Activated T-cell treated with anti-CD3 and anti-CD28 coated beads for 48 hours (primary cell): Measurements from ENCODE around the gene NSFL1C.
"Not testable (repeated sequence)": the region's sequence is repeated elsewhere in the genome, so short reads cannot be mapped to it uniquely, and the experiment has no call there.

Experiments used
- DNase-seq: peaks from one replicate; pipeline ENCODE4 v3.0.0-alpha.2; 2020; ENCODE audit warnings: low read depth

NSFL1C gene

DNA sequence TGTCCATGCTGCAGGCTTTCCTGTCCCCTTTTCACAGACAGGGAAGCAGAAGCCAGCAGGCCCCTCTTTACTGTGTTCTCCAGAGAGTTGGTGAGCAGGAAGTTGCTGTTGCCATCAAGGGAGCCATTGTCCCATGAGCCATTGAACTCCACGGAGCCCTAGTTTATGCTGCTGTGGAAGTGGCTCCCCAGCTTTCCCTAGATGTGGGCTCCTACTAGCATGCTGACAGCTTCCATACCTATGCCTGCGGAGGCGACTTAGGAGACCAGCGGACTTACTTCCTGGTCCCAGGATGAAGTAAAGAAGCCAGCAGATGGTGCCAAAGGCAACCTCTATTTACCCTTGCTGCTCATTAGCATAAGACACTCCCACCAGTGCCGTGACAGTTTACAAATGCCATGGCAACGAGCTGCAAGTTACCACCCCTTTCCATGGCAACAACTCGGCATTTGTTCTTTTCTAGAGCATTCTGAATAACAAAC, 43.0 kb downstream of the NSFL1C start:
- no peak for DNase-seq

DNA sequence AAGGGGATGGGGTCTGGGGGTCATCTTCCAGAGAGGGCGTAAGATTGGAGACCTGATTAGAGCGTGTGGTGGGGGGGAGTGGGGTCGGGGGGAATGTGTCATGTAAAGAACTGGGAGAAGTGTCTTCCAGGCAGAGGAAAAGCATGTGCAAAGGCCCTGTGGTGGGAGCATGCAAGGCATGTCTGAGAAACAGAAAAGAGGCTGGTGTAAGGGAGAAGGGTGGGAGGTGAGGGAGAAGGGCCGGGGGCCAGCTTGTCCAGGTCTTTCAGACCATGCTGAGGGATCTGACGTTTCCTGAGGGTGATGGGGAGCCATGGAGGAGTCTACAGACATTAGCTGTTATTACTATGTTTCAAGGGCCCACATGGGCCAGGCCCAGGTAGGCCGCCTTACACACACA, 43.4 kb downstream of the NSFL1C start:
- DNase-seq, result no peak

DNA sequence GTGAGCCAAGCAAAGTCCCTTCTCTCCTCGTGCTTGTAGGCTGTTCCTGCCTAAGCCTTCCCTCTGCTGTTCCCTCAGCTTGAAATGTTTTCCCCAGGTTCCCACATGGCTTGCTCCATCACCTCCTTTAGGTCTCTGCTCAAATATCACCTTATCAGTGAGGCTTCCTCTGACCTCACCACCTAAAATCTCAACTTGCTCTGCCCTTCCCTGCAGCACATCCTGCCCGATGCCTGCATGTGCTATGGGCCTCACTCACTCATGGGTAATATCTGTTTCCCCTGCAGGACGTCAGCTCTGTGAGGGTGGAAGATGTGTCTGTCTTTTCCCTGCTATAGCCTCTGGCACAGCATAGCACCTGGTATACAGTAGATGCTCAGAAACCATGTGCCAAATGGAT, 43.9 kb downstream of the NSFL1C start:
- DNase-seq, result no peak

DNA sequence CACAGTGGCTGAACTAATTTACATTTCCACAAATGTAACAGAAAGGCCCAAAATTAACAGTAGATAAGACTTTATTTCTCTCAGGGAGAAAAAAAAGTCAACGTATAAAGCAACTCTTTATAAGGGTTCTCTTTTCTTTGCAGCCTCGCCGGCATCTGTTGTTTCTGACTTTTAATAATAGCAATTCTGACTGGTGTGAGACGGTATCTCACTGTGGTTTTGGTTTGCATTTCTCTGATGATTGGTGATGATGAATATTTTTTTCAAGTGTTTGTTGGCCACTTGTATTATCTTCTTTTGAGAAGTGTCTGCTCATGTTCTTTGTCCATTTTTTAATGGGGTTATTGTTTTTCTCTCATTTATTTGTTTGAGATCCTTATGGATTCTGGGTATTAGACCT, 46.6 kb downstream of the NSFL1C start:
- no peak for DNase-seq

DNA sequence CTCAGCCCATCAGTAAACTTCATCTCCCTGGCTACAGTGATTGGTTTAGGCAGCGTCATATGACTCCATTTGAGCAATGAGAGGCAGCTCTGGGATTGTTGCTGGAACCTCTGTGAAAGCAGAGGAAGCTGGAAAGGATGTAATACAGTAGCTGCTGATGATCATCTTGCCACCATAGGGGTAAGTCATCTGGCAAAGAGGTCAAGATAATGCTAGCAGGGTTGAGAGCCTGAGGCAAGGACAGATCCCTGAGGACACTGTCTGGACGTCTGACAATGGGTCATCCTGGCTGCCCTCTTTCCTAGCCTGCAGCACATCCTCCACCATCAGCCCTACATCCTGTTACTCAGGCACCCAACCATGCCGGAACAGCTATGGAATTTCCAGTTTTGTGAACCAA, 48.3 kb downstream of the NSFL1C start:
- no peak for DNase-seq

DNA sequence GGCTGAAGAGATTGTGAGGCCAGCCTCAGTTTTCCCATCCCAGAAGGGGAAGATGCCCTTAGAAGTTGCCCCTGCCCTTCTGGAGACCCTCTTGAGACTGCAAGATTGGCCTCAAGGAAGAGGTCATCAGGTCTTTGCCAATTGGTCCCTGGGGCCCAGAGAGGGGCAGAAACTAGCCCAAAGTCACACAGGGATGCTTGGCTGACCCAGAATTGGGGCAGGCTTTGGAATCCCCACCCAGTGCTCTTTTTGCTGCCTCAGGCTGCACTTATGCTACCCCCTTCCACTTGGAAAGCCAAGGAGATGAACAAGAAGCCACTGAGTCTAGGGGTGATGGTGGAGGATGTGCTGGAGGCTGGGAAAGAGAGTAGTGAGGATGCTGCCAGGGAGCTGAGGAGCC, 48.9 kb downstream of the NSFL1C start:
- no peak for DNase-seq

DNA sequence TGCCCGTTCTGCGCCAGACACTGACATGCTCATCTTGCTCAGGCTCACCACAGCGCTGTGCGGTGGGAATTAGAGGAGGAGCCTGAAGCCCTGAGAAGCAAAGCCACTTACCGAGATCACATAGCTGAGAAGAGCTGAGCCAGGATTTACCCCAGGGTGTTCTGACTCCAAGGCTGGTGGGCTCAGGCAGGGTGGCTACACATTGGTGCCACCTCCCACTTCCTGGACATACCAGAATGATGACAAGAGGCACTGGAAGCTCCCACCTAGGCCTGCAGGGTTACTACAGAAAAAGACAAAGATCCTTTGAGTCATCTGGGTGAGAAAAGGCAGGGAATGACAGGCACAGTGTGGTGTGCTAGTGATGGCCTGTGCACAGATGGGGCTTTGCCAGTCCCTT, 49.4 kb downstream of the NSFL1C start:
- no peak for DNase-seq

DNA sequence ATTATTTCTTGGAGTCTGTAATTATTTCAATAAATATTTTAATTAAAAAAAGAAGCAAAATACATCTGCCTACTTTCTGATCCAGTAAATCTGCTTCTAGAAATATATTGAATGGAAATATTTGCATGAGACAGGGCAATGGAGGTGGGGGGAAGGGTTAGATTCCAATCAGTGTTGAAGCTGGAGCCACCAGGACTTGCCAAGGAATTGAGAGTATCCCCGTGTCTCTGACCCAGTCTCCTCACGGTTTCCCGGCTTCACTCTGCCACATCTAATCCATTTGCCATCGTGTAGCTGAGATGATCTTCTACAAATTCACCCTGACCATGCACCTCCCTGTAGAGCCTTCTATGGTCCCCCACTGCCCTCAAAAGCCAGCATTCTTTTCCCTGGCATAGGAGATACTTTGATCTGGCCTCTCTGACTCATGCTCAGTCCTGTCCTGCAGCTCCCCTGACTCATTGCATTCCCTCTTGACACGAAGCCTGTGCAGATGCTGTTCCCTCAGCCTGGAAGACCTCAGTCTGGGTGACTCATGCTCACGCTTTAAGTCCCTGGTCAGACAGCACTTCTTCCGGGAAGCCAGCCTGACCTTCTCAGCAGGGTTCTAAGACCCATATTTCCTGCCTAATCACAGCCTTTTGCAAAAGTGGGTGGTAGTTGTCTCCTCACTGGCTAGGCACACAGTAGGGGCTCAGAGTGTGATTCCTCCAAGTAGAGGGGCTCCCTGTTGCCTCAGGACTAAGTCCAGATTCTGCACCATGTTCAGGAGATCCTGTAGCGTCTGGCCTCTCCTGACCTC, 50.8 kb downstream of the NSFL1C start:
- DNase-seq, result no peak

DNA sequence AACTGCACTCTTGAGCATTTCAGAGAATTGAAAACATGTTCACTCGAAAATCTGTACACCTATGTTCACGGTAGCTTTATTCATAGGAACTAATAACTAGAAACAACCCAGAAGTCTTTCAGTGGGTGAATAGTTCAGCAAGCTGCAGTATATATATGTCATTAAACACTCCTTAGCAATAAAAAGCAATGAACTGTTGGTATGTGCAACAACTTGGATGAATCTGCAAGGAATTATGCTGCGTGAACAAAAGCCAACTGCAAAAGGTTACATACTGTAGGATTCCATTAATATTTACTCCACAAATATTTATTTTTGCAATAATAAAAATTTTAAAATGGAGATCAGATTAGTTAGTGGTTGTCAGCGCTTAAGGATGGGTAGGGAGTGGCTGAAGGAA, 51.7 kb downstream of the NSFL1C start:
- DNase-seq, result no peak

DNA sequence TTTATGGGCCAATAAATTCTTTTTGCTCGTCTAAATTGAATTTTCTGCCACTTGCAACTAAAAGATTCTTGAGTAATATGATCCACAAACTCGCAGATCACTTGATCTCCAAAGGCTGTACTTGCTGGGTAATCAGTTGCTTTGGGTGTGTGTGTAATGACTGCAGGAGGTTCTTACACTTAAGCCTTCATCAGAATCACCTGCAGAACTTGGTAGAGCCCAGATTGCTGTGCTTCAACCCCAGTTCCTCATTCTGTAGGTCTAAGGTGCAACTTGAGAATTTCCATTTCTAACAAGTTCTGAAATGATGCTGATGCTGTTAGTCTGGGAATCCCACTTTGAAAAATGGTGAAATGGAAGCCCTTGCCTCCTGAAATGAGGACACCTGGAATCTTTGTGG, 60.8 kb downstream of the NSFL1C start:
- no peak for DNase-seq

DNA sequence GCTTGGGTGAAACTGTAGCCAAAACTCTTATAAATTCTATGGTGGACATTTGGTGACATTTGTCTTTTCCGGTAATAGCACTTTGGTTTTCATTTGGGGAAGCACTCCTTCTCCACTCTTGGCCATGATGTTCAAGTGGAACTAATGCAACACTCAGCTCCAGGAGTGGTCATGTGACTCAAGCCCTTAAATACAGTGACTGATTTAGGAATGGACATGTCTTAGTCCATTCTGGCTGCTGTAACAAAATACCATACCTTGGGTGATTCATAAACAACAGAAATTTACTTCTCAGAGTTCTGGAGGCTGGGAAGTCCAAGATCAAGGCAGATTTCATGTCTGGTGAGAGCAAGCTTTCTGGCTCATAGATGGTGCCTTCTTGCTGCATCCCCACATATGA, 63.0 kb downstream of the NSFL1C start:
- DNase-seq, result no peak

DNA sequence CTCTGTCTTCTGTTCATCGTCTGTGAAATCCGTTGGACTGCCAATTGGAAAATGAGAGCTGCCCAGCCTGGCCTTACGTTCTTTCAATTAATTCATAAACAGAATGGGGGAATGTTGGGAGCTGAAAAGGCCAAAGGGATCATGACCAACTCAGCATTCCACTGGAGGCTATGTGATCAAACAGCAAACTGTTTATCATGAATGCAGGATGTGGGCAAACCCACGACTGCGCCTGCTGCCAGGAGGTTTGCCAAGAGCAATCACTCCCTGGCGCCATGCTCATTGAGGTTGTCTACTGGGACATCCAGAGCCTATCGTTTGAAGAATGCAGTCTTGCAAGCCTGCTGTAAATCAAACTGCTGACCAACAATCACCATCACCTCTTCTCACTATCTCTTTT, 64.5 kb downstream of the NSFL1C start:
- no peak for DNase-seq

DNA sequence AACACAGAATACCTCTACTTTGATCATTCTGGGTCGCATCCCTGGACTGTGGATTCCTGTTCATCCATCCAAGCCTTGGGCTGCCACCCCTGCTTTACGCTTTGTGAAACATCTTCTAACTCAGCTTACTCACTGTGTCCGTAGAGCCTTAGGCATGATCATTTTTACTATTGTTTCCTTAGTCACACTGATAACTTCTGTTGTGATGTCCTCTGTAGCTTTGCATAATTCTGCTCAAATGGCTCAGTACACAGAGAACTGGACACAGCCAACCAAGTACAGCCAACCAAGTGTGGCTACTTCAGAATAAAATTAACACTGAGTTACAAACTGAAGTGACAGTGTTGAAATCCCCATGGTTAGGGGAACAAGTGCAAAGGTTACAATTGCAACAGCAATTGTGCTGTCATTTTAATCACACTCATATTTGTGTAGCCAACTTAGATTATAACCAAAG, 65.2 kb downstream of the NSFL1C start:
- no peak for DNase-seq

DNA sequence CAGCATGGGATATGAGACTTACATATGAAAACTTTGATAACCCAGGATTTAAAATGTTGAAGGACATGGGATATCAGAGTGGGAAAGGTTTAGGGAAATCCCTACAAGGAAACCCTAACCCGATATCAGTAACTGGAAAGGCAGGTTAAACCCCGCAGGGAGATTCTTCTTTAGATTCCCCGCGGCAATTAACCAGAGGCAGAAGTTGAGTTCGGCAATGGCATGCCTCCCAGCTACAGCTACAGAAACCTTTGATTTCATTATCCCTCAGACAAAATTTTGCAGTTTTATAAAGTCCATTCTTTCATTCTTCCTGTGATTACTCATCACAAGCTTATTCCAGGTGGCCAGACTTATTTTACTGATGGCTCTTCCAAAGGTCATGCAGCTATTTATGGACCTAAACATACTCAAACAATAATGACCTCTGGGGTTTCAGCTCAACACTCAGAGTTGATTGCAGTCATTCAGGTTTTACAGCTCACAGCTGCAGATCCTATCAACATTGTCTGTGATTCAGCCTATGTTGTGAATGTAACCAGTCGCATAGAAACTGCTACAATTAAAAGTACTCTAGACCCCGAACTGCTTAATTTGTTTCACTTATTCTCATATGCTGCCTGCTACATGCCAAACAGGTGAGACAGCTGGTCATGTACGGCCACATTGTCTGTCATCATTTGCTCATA, 66.8 kb downstream of the NSFL1C start:
- not testable (repeated sequence) for DNase-seq

DNA sequence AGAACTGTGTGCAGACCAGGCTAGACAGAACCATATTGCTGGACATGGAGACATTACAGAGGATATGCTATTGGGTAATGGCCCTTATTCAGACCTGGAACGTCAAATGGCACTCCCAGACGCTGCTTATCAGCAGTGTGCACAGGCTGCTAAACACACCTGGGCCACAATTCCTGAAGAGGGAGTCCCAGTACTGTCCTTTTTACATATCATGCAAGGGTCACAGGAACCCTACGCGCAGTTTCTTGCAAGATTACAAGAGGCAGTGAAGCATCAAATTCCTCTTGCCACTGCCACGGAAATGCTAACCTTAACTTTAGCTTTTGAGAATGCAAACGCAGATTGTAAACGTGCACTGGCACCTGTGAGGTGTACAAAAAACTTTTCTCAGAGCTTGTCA, 68.5 kb downstream of the NSFL1C start:
- DNase-seq, result not testable (repeated sequence)

DNA sequence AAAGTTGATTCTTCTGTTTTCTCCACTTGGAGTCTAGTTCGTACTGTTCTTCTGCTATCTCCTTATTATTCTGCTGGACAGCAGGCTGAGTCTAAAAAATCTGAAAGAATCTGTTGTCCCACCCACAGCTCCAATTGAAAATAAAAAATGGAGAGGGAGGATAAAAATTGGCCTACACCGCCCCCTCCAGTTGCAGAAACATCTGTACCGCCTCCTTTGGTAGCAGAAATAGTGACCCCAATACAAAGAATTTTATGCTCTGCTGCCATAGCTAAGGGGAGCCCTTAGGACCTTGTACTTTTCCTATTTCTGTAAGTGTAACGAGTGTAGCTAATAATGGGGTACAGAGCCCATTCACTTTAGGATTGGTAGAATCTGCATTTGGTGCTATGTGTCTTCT, 68.9 kb downstream of the NSFL1C start:
- DNase-seq, result no peak

DNA sequence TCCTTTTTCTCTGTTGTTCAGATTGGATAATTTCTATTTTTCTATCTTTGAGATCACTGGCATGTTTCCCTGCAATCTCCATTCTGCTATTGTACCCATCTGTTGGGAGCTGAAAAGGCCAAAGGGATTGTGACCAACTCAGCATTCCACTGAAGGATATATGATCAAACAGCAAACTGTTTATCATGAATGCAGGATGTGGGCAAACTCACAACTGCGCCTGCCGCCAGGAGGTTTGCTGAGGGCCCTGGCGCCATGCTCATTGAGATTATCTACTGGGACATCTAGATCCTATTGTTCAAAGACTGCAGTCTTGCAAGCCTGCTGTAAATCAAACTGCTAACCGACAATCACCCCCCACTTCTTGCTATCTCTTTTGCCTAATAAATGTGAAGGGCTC, 69.9 kb downstream of the NSFL1C start:
- no peak for DNase-seq

DNA sequence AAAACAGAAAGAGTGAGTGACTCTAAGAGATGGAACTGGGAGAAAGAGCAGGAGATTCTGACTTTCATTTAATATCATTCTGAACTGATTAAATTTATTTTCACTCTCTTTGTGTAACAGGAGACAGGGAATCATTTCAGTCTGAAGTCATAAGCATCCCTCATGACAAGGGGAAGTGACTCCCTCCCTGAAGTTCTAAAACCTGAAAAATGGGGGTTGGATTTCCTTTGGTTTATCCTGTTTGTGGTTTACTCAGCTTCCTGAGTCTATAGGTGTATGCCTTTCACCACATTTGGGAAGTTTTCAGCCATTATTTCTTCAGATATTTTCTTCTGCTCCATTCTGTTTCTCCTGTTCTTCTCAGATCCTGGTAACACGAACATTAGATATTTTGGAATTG, 70.4 kb downstream of the NSFL1C start:
- no peak for DNase-seq

DNA sequence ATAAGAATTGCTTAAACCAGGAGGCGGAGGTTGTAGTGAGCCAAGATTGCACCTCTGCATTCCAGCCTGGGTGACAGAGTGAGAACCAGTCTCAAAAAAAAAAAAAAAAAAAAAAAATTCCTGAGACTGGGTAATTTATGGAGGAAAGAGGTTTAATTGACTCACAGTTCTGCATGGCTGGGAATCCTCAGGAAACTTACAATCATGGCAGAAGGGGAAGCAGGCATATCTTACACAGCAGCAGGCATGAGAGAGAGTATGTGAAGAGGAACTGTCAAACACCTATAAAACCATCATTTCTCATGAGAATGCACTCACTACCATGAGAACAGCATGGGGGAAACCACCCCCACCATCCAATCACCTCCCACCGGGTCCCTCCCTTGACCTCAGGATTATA, 72.0 kb downstream of the NSFL1C start:
- DNase-seq, result no peak

DNA sequence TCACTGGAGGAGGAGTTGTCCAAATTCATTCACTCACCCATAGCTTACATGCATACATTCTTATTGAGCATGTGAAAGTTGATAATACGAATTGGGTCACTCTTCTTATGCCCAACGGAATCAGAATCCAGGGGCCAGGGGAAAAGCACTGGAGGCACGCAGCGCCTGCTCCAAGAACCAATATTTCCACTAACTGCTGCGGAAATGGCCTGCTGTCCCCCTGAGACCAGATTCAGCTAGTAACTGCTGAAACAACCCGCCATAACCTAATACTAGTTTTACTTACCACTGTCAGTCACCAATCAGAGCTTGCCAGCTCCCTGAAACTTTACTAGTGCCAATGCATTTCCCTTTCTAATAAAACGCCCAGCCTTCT, 73.2 kb downstream of the NSFL1C start:
- DNase-seq, result no peak

DNA sequence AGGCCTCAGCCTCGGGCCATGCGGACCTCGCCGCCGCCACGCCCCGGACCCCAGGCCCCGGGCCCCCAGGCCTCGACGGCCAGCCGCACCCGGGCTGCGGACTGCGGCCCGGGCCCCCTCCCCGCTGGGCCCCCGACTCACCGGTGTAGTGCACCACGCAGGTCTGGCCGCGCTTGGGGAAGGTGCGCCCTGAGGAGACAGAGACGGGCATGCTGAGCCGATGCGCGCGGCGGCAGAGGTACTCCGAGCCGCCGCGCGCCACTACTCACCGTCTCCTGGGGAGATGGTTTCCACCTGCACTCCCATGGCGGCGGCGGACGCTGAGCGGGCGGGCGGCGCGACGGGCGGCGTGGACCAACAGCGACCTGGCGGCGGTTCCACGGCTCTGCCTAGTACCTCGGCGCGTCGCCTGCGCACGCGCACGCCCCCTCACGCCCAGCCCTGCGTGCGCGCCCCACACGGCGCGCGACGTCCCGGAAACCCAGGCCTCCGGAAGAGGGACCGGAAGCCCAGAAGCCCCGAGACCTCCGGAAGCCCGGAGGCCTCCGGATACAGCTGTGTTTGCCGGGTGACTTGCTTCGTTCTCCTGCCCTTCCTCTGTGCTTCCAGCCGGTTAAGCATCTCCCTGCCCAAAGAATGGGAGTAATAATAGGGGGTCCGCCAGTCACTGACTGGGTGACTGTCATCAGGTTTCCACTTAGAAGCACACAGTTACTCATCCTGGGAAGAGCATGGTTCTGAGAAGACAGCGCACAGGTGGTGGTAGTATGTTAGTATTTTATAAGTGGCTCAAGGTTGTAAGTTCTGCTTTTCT, 73.7 kb downstream of the NSFL1C start, which contains the start of gene FKBP1A:
TSS of gene FKBP1A (minus strand) at position 362 of the 814 bp plus-strand sequence. CDS start at position 306, 56 bp downstream.
- DNase-seq, result peak; percentile 93

DNA sequence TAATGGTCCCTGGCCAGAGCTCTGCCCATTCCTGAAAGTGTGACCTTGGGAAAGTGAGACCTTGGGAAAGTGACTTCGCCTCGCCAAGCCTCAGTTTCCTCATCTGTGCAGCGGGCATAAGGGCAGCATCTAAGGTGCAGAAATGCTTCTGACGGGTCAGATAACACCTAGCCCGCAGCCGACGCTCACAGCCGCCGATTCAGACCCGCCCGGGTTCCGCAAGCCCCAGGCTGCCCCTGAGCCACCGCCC, 74.3 kb downstream of the NSFL1C start:
- no peak for DNase-seq
